ENCODE results near the gene HUS1.

- TF ChIP-seq CTCF (IDR thresholded peaks at IDR 0.05; ENCODE audit: control extremely low read depth in 1 of 3, insufficient read depth in 1 of 3, low read depth in 1 of 3, low read length in 3 of 3) (no peak), CREB1 (IDR thresholded peaks at IDR 0.05) (no peak), MAX (IDR thresholded peaks at IDR 0.05) (no peak), TBP (IDR thresholded peaks at IDR 0.05; ENCODE audit: low read depth, low read length) (no peak), TAF1 (IDR thresholded peaks at IDR 0.05; ENCODE audit: low read depth, low read length) (no peak), SRF (IDR thresholded peaks at IDR 0.05; ENCODE audit: low read depth, low read length) (no peak)
Measured at GRCh38 chr7:48006866-48007265, 27.5 kb upstream of the HUS1 start.
